Trophoblast cell (in vitro differentiated cells and primary cell): Measurements from ENCODE around the gene ABHD16B.

Experiments used
- DNase-seq, 2 donors: peaks; one replicate each; pipeline ENCODE4 v3.0.0-alpha.2; 2016
- H2AFZ ChIP-seq: 2 replicates; pipeline ENCODE4 v1.6.1; 2013; ENCODE audit warnings: low read length, moderate library complexity, mild to moderate bottlenecking; ENCODE audit not compliant: insufficient read depth, poor library complexity
- H2AK5ac ChIP-seq: 2 replicates; pipeline ENCODE4 v1.6.1; 2013; ENCODE audit warnings: mild to moderate bottlenecking, low read length
- H2BK120ac ChIP-seq: 2 replicates; pipeline ENCODE4 v1.6.1; 2013; ENCODE audit warnings: low read length, mild to moderate bottlenecking, moderate library complexity; ENCODE audit not compliant: insufficient read depth, poor library complexity
- H2BK12ac ChIP-seq: 2 replicates; pipeline ENCODE4 v1.6.1; 2013; ENCODE audit warnings: mild to moderate bottlenecking, low read length, moderate library complexity
- H2BK5ac ChIP-seq: 2 replicates; pipeline ENCODE4 v1.6.1; 2013; ENCODE audit warnings: low read length, low read depth, moderate library complexity, mild to moderate bottlenecking; ENCODE audit not compliant: poor library complexity
- H3K14ac ChIP-seq: 2 replicates; pipeline ENCODE4 v1.6.1; 2013; ENCODE audit warnings: mild to moderate bottlenecking, low read length
- H3K18ac ChIP-seq: 2 replicates; pipeline ENCODE4 v1.6.1; 2013; ENCODE audit warnings: mild to moderate bottlenecking, low read length
- H3K23ac ChIP-seq: 2 replicates; pipeline ENCODE4 v1.6.1; 2013; ENCODE audit warnings: low read length
- H3K27ac ChIP-seq: 2 replicates; pipeline ENCODE4 v1.5.1; 2013; ENCODE audit warnings: low read depth, mild to moderate bottlenecking, inconsistent platforms, low read length, moderate library complexity
- H3K27me3 ChIP-seq: 2 replicates; pipeline ENCODE4 v1.6.1; 2013; ENCODE audit warnings: inconsistent platforms, mild to moderate bottlenecking, low read length, moderate library complexity; ENCODE audit not compliant: insufficient read depth
- H3K36me3 ChIP-seq, 2 experiments: 1 replicate in 1 of 2; 2 replicates in 1 of 2; pipeline ENCODE4 v1.6.1; 2013; ENCODE audit warnings: low read length in 2 of 2, mild to moderate bottlenecking in 2 of 2, moderate library complexity in 1 of 2; ENCODE audit not compliant: insufficient read depth in 2 of 2, control insufficient read depth in 1 of 2
- H3K4ac ChIP-seq: 2 replicates; pipeline ENCODE4 v1.6.1; 2013; ENCODE audit warnings: low read depth, mild to moderate bottlenecking, low read length, moderate library complexity
- H3K4me1 ChIP-seq, 2 experiments: 1 replicate in 1 of 2; 2 replicates in 1 of 2; pipeline ENCODE4 v1.6.1; 2013; ENCODE audit warnings: low read length in 2 of 2, mild to moderate bottlenecking in 2 of 2, moderate library complexity in 1 of 2; ENCODE audit not compliant: insufficient read depth in 2 of 2, control insufficient read depth in 1 of 2
- H3K4me2 ChIP-seq: 2 replicates; pipeline ENCODE4 v1.6.1; 2013; ENCODE audit warnings: inconsistent platforms, mild to moderate bottlenecking, low read length, moderate library complexity
- H3K4me3 ChIP-seq: 2 replicates; pipeline ENCODE4 v1.5.1; 2013; ENCODE audit warnings: mild to moderate bottlenecking, low read depth, low read length, inconsistent platforms
- H3K79me1 ChIP-seq: one replicate; pipeline ENCODE4 v1.6.1; 2013; ENCODE audit warnings: low read length
- H3K79me2 ChIP-seq: 2 replicates; pipeline ENCODE4 v1.6.1; 2013; ENCODE audit warnings: low read length, mild to moderate bottlenecking; ENCODE audit not compliant: control insufficient read depth, insufficient read depth, poor library complexity
- H3K9ac ChIP-seq: 2 replicates; pipeline ENCODE4 v1.6.1; 2013; ENCODE audit warnings: mild to moderate bottlenecking, low read length
- H3K9me3 ChIP-seq: 2 replicates; pipeline ENCODE4 v1.6.1; 2013; ENCODE audit warnings: low read depth, mild to moderate bottlenecking, control low read depth, inconsistent platforms, low read length; ENCODE audit not compliant: insufficient read depth
- H4K12ac ChIP-seq: 2 replicates; pipeline ENCODE4 v1.6.1; 2013; ENCODE audit warnings: low read depth, mild to moderate bottlenecking, low read length, moderate library complexity
- H4K8ac ChIP-seq: 2 replicates; pipeline ENCODE4 v1.6.1; 2013; ENCODE audit warnings: low read depth, mild to moderate bottlenecking, low read length, moderate library complexity
- H4K91ac ChIP-seq: one replicate; pipeline ENCODE4 v1.6.1; 2013; ENCODE audit warnings: low read depth, mild to moderate bottlenecking, low read length, moderate library complexity
- WGBS: extraction: QIAGEN DNeasy Blood & Tissue Kit; methylation state at CpG from one replicate; pipeline ENCODE4 v1.1.7; 2013; ENCODE audit warnings: missing lambda C conversion rate; ENCODE audit not compliant: insufficient read length, insufficient coverage; ENCODE audit errors: extremely low coverage; 5-methylcytosine and 5-hydroxymethylcytosine counted together

Gene ABHD16B

DNA sequence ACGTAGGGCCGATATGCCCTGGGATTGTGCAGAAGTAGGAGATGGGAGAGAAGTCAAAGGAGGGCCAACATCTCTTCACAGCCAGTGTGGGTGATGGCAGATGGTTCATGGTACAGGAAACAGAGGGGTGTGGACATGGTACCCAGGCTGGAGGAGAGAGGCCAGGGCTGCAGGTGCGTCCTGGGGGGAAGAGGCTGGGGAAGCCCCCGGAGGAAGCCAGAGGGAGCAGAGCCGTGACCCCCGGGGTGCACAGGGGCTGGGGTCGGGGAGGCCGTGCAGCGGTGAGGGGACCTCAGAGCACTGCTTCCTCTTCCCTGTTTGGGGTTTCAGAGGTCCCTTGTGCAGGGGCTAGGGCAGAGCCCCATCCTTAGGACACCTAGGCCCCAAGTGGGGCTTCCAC, 19.0 kb upstream of the ABHD16B start:
- Histone ChIP-seq H3K36me3 (no peaks in the 10 kb centered on the region), H3K14ac (no peak overlapping the region), H3K9ac (no peak overlapping the region), H3K4ac (no peak overlapping the region), H3K4me3 (no peak overlapping the region), H3K23ac (no peak overlapping the region), H3K27me3 (no peaks in the 10 kb centered on the region), H3K79me2 (no peaks in the 10 kb centered on the region), H2BK12ac (no peak overlapping the region), H3K27ac (no peak overlapping the region), H2BK120ac (no peak overlapping the region), H3K9me3 (peaks cover 2% of the 10 kb centered on the region), H3K18ac (no peak overlapping the region), H4K12ac (no peak overlapping the region), H4K91ac (no peak overlapping the region), H3K4me1 (peaks cover 16 to 22% of the 10 kb centered on the region in 2 experiments), H2BK5ac (no peak overlapping the region), H2AK5ac (no peak overlapping the region), H3K4me2 (no peak overlapping the region), H2AFZ (no peak overlapping the region), H3K79me1 (peaks cover 14% of the 10 kb centered on the region), H4K8ac (no peak overlapping the region)
- WGBS: no CpG with 5 or more reads among the region's 9 CpGs
- DNase-seq: no peak

DNA sequence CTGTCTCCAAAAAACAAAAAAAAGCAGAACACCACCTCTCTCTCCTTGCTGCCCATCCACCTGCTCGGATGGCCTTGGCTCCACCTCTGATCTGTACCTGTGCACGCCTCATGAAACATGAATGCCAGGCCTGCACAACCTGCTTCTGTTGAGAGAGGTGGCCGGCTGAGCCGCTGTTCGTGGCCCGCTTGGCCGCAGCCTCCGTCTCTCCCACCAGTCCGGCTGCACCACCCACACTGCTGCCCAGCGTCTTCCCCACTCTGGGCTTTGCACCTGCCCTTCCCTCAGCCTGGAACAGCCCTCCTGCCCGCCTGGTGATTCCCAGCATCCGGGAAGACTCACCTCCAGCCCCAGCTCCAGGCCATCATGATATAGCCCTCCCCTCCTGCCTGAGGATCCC, 18.1 kb upstream of the ABHD16B start:
- H2BK12ac ChIP-seq: no peak overlapping the region
- no CpG with 5 or more reads among the region's 12 CpGs for WGBS

GRCh38 chr20:63843778-63844177, 17.5 kb upstream of the ABHD16B start:
- H3K4me2 ChIP-seq: no peak overlapping the region
- peaks cover 27% of the 10 kb centered on the region for H3K79me1 ChIP-seq
- H2AK5ac ChIP-seq: peak overlapping the region; percentile 35
- no peak overlapping the region for H2AFZ ChIP-seq
- H3K4me1 ChIP-seq: peaks cover 29 to 34% of the 10 kb centered on the region in 2 experiments
- H3K36me3 ChIP-seq: no peaks in the 10 kb centered on the region
- no peak overlapping the region for H3K18ac ChIP-seq
- no peaks in the 10 kb centered on the region for H3K27me3 ChIP-seq
- H3K14ac ChIP-seq: no peak overlapping the region
- no peak overlapping the region for H2BK12ac ChIP-seq
- H3K79me2 ChIP-seq: no peaks in the 10 kb centered on the region
- no peak overlapping the region for H4K12ac ChIP-seq
- no peak overlapping the region for H2BK120ac ChIP-seq
- no peak overlapping the region for H3K4ac ChIP-seq
- DNase-seq: no peak
- no peak overlapping the region for H3K23ac ChIP-seq
- WGBS: no CpG with 5 or more reads among the region's 16 CpGs
- H3K27ac ChIP-seq: no peak overlapping the region
- peaks cover 2% of the 10 kb centered on the region for H3K9me3 ChIP-seq
- no peak overlapping the region for H4K8ac ChIP-seq
- H3K9ac ChIP-seq: no peak overlapping the region
- no peak overlapping the region for H3K4me3 ChIP-seq
- no peak overlapping the region for H2BK5ac ChIP-seq
- no peak overlapping the region for H4K91ac ChIP-seq

More for the DNA sequence above, 18.1 kb upstream of the ABHD16B start:
- H3K79me2 ChIP-seq: no peaks in the 10 kb centered on the region
- H3K36me3 ChIP-seq: no peaks in the 10 kb centered on the region
- no peak overlapping the region for H4K91ac ChIP-seq
- H4K8ac ChIP-seq: no peak overlapping the region
- H3K14ac ChIP-seq: no peak overlapping the region
- peaks cover 23% of the 10 kb centered on the region for H3K79me1 ChIP-seq
- no peak overlapping the region for H4K12ac ChIP-seq
- H2AK5ac ChIP-seq: no peak overlapping the region
- no peaks in the 10 kb centered on the region for H3K27me3 ChIP-seq
- no peak overlapping the region for H3K27ac ChIP-seq
- no peak for DNase-seq
- H3K4me1 ChIP-seq: peaks cover 25 to 31% of the 10 kb centered on the region in 2 experiments
- H3K18ac ChIP-seq: no peak overlapping the region
- no peak overlapping the region for H2AFZ ChIP-seq
- no peak overlapping the region for H3K9ac ChIP-seq
- H2BK5ac ChIP-seq: no peak overlapping the region
- peaks cover 2% of the 10 kb centered on the region for H3K9me3 ChIP-seq
- H3K4me3 ChIP-seq: no peak overlapping the region
- no peak overlapping the region for H3K4ac ChIP-seq
- H2BK120ac ChIP-seq: no peak overlapping the region
- no peak overlapping the region for H3K4me2 ChIP-seq
- H3K23ac ChIP-seq: no peak overlapping the region

- Histone ChIP-seq H2AFZ (no peak overlapping the region), H3K36me3 (no peaks in the 10 kb centered on the region), H4K12ac (no peak overlapping the region), H3K4me3 (no peak overlapping the region), H3K23ac (no peak overlapping the region), H4K91ac (peak overlapping the region; percentile 6), H4K8ac (no peak overlapping the region), H3K9ac (no peak overlapping the region), H3K4me2 (no peak overlapping the region), H3K79me1 (peaks cover 27% of the 10 kb centered on the region), H3K18ac (no peak overlapping the region), H3K4me1 (peaks cover 29 to 33% of the 10 kb centered on the region in 2 experiments), H2BK12ac (peak overlapping the region; percentile 14), H3K79me2 (no peaks in the 10 kb centered on the region), H2BK120ac (peak overlapping the region; percentile 33), H3K4ac (no peak overlapping the region), H3K14ac (no peak overlapping the region), H2BK5ac (no peak overlapping the region), H3K27ac (no peak overlapping the region), H2AK5ac (no peak overlapping the region), H3K27me3 (no peaks in the 10 kb centered on the region), H3K9me3 (peaks cover 2% of the 10 kb centered on the region)
- no CpG with 5 or more reads among the region's 9 CpGs for WGBS
- no peak for DNase-seq
Observed at GRCh38 chr20:63844511-63844991, 16.7 kb upstream of the ABHD16B start.
